COLO668 (cell line): Measurements from ENCODE around the gene CTBP1.

Source experiments
- DNase-seq: peaks from one replicate; lab custom pipeline; 2025; ENCODE audit not compliant: unreplicated experiment; lab: John Stamatoyannopoulos, UW

Gene CTBP1

GRCh38 chr4:1199556-1200331, 49.2 kb downstream of the CTBP1 start:
- DNase-seq = no peak

- DNase-seq = peak; percentile 46
Measured at GRCh38 chr4:1198098-1198844, 50.7 kb downstream of the CTBP1 start.

- DNase-seq = no peak
Measured at GRCh38 chr4:1196421-1197183, 52.3 kb downstream of the CTBP1 start.

GRCh38 chr4:1195891-1196401, 53.0 kb downstream of the CTBP1 start:
- no peak for DNase-seq

GRCh38 chr4:1195109-1195671, 53.7 kb downstream of the CTBP1 start:
- no peak for DNase-seq

- no peak for DNase-seq
Measured at GRCh38 chr4:1194010-1194900, 54.7 kb downstream of the CTBP1 start.

- DNase-seq = no peak
Measured at GRCh38 chr4:1193206-1194009, 55.5 kb downstream of the CTBP1 start.

GRCh38 chr4:1192493-1193205, 56.3 kb downstream of the CTBP1 start:
- DNase-seq = no peak

- DNase-seq = no peak
Measured at GRCh38 chr4:1192091-1192492, 56.8 kb downstream of the CTBP1 start.

- no peak for DNase-seq
Measured at GRCh38 chr4:1191621-1192020, 57.3 kb downstream of the CTBP1 start.

GRCh38 chr4:1187182-1187581, 61.7 kb downstream of the CTBP1 start:
- no peak for DNase-seq

GRCh38 chr4:1183985-1184773, 64.8 kb downstream of the CTBP1 start:
- DNase-seq = no peak

- DNase-seq = no peak
Measured at GRCh38 chr4:1182313-1182712, 66.6 kb downstream of the CTBP1 start.

- DNase-seq = no peak
Measured at GRCh38 chr4:1180663-1181062, 68.3 kb downstream of the CTBP1 start.

GRCh38 chr4:1179976-1180375, 69.0 kb downstream of the CTBP1 start:
- DNase-seq = no peak

- peak; percentile 19 for DNase-seq
Measured at GRCh38 chr4:1179089-1179441, 69.9 kb downstream of the CTBP1 start.

- no peak for DNase-seq
Measured at GRCh38 chr4:1178300-1179088, 70.4 kb downstream of the CTBP1 start.
